ENCODE measurements around the gene BAZ1B. TPM values are rescaled to one million over a fixed set of nuclear protein-coding genes. Genes with fewer than 3 reads are reported as not detected.
A peak's percentile ranks its signal among the peaks of the same experiment; 100 is the strongest.

Gene BAZ1B
- total RNA-seq, 5 donors from 2014 or later (not counting 1 experiment from before 2014, with no cell fraction given) = 57.1 to 64.5 (median 63.0) TPM

GRCh38 chr7:73463260-73463659 lies 58.8 kb downstream of the BAZ1B start:
- no peaks in the 10 kb centered on the region for H3K4me1 ChIP-seq (ENCODE audit: control insufficient read depth in 1 of 2, extremely low read depth in 1 of 2, insufficient read depth in 2 of 2, low read length in 2 of 2)
- Mint-ChIP-seq H3K27ac (no peak overlapping the region), H3K4me3 (no peak overlapping the region), H3K36me3 (peaks cover 41% of the 10 kb centered on the region), H3K9me3 (no peaks in the 10 kb centered on the region), H3K4me1 (no peaks in the 10 kb centered on the region), H3K27me3 (no peaks in the 10 kb centered on the region)
- POLR2A ChIA-PET = no interaction called here
- DNase-seq (no peak), ATAC-seq (replicated peaks in 1 of 4) (no peak)
- H3K27ac ChIP-seq (ENCODE audit: low read length) = no peak overlapping the region
- peaks cover 3 to 83% of the 10 kb centered on the region in 2 donors for H3K36me3 ChIP-seq (ENCODE audit: control insufficient read depth in 2 of 2, extremely low read depth in 1 of 2, insufficient read depth in 1 of 2, low read length in 1 of 2)
- no peak overlapping the region for H3K4me3 ChIP-seq (ENCODE audit: control insufficient read depth in 1 of 2, extremely low read depth in 1 of 2, low read length in 1 of 2)
- H3K27me3 ChIP-seq (replicated peaks in 1 of 2; ENCODE audit: control insufficient read depth in 2 of 2, extremely low read depth in 1 of 2, insufficient read depth in 2 of 2, low read length in 1 of 2) = no peaks in the 10 kb centered on the region
- H3K9me3 ChIP-seq = no peaks in the 10 kb centered on the region
- no CpG with 5 or more reads among the region's 3 CpGs for WGBS (ENCODE audit: insufficient coverage)
- CTCF ChIA-PET = interaction anchor here in 1 of 2 donors (0.7 kb wide), 1 partner anchor 130 kb away, joined by 8 read pairs; no protein-coding TSS in a partner anchor

GRCh38 chr7:73461782-73462285 lies 60.3 kb downstream of the BAZ1B start:
- Histone ChIP-seq H3K27me3 (replicated peaks in 1 of 2; ENCODE audit: control insufficient read depth in 2 of 2, extremely low read depth in 1 of 2, insufficient read depth in 2 of 2, low read length in 1 of 2) (no peaks in the 10 kb centered on the region), H3K4me1 (ENCODE audit: control insufficient read depth in 1 of 2, extremely low read depth in 1 of 2, insufficient read depth in 2 of 2, low read length in 2 of 2) (no peaks in the 10 kb centered on the region), H3K9me3 (no peaks in the 10 kb centered on the region), H3K36me3 (ENCODE audit: control insufficient read depth in 2 of 2, extremely low read depth in 1 of 2, insufficient read depth in 1 of 2, low read length in 1 of 2) (peaks cover 3 to 84% of the 10 kb centered on the region in 2 donors), H3K27ac (ENCODE audit: low read length) (no peak overlapping the region), H3K4me3 (ENCODE audit: control insufficient read depth in 1 of 2, extremely low read depth in 1 of 2, low read length in 1 of 2) (no peak overlapping the region)
- POLR2A ChIA-PET = no interaction called here
- no peaks in the 10 kb centered on the region for H3K9me3 Mint-ChIP-seq
- no peak for ATAC-seq (replicated peaks in 1 of 4)
- H3K36me3 Mint-ChIP-seq = peaks cover 53% of the 10 kb centered on the region
- H3K27me3 Mint-ChIP-seq = no peaks in the 10 kb centered on the region
- no peak for DNase-seq
- no peaks in the 10 kb centered on the region for H3K4me1 Mint-ChIP-seq
- H3K27ac Mint-ChIP-seq = no peak overlapping the region
- WGBS (ENCODE audit: insufficient coverage) = 100% methylated on average over 1 of the region's 3 CpGs
- H3K4me3 Mint-ChIP-seq = no peak overlapping the region
- CTCF ChIA-PET = no interaction called here

GRCh38 chr7:73454424-73454823 lies 67.7 kb downstream of the BAZ1B start:
- Mint-ChIP-seq H3K36me3 (peaks cover 40% of the 10 kb centered on the region), H3K27ac (peak overlapping the region; percentile 22 to 45)
- H3K36me3 ChIP-seq (ENCODE audit: control insufficient read depth in 2 of 2, extremely low read depth in 1 of 2, insufficient read depth in 1 of 2, low read length in 1 of 2) = peaks cover 0 to 75% of the 10 kb centered on the region in 2 donors

GRCh38 chr7:73452999-73453635 lies 69.0 kb downstream of the BAZ1B start:
- no peaks in the 10 kb centered on the region for H3K27me3 Mint-ChIP-seq
- 14% methylated on average over 1 of the region's 2 CpGs for WGBS (ENCODE audit: insufficient coverage)
- Histone ChIP-seq H3K4me1 (ENCODE audit: control insufficient read depth in 1 of 2, extremely low read depth in 1 of 2, insufficient read depth in 2 of 2, low read length in 2 of 2) (no peaks in the 10 kb centered on the region), H3K9me3 (no peaks in the 10 kb centered on the region), H3K27me3 (replicated peaks in 1 of 2; ENCODE audit: control insufficient read depth in 2 of 2, extremely low read depth in 1 of 2, insufficient read depth in 2 of 2, low read length in 1 of 2) (no peaks in the 10 kb centered on the region), H3K27ac (ENCODE audit: low read length) (no peak overlapping the region), H3K36me3 (ENCODE audit: control insufficient read depth in 2 of 2, extremely low read depth in 1 of 2, insufficient read depth in 1 of 2, low read length in 1 of 2) (peaks cover 6 to 79% of the 10 kb centered on the region in 2 donors), H3K4me3 (ENCODE audit: control insufficient read depth in 1 of 2, extremely low read depth in 1 of 2, low read length in 1 of 2) (no peak overlapping the region)
- CTCF ChIA-PET = interaction anchor here in 1 of 2 donors (0.6 to 0.7 kb wide), 2 partner anchors 32 to 605 kb away, joined by 3 to 4 read pairs; no protein-coding TSS in a partner anchor
- H3K36me3 Mint-ChIP-seq = peaks cover 47% of the 10 kb centered on the region
- no peaks in the 10 kb centered on the region for H3K9me3 Mint-ChIP-seq
- peaks cover 12 to 14% (median 13%) of the 10 kb centered on the region in 3 donors for H3K4me1 Mint-ChIP-seq
- DNase-seq (no peak), ATAC-seq (replicated peaks in 1 of 4) (no peak)
- H3K4me3 Mint-ChIP-seq = no peak overlapping the region
- peak overlapping the region; percentile 0 to 20 for H3K27ac Mint-ChIP-seq
- POLR2A ChIA-PET = no interaction called here

More at GRCh38 chr7:73454424-73454823, 67.7 kb downstream of the BAZ1B start:
- no peak overlapping the region for H3K4me3 ChIP-seq (ENCODE audit: control insufficient read depth in 1 of 2, extremely low read depth in 1 of 2, low read length in 1 of 2)
- no peaks in the 10 kb centered on the region for H3K4me1 ChIP-seq (ENCODE audit: control insufficient read depth in 1 of 2, extremely low read depth in 1 of 2, insufficient read depth in 2 of 2, low read length in 2 of 2)
- Mint-ChIP-seq H3K4me3 (no peak overlapping the region), H3K4me1 (peaks cover 8 to 12% (median 8%) of the 10 kb centered on the region in 3 donors), H3K27me3 (no peaks in the 10 kb centered on the region), H3K9me3 (no peaks in the 10 kb centered on the region)
- no peak for ATAC-seq (replicated peaks in 1 of 4)
- H3K9me3 ChIP-seq = no peaks in the 10 kb centered on the region
- no peak for DNase-seq
- 100% methylated on average over 2 of the region's 3 CpGs for WGBS (ENCODE audit: insufficient coverage)
- POLR2A ChIA-PET = no interaction called here
- no peak overlapping the region for H3K27ac ChIP-seq (ENCODE audit: low read length)
- CTCF ChIA-PET = no interaction called here
- H3K27me3 ChIP-seq (replicated peaks in 1 of 2; ENCODE audit: control insufficient read depth in 2 of 2, extremely low read depth in 1 of 2, insufficient read depth in 2 of 2, low read length in 1 of 2) = no peaks in the 10 kb centered on the region

- ATAC-seq (replicated peaks in 1 of 4) = peak; percentile 69 to 85 (median 80)
- H3K27ac Mint-ChIP-seq = no peak overlapping the region
- no peaks in the 10 kb centered on the region for H3K9me3 ChIP-seq
- H3K27me3 Mint-ChIP-seq = no peaks in the 10 kb centered on the region
- 85% methylated on average over 4 of the region's 5 CpGs for WGBS (ENCODE audit: insufficient coverage)
- H3K4me3 ChIP-seq (ENCODE audit: control insufficient read depth in 1 of 2, extremely low read depth in 1 of 2, low read length in 1 of 2) = no peak overlapping the region
- ChIA-PET POLR2A (interaction anchor here in 1 of 2 donors (0.6 kb wide), 1 partner anchor 133 kb away, joined by 10 read pairs; no protein-coding TSS in a partner anchor), CTCF (interaction anchor here (0.6 to 1.8 kb wide), 5 partner anchors 8 to 627 kb away, joined by 3 to 11 read pairs (median 3); no protein-coding TSS in a partner anchor)
- no peaks in the 10 kb centered on the region for H3K4me1 ChIP-seq (ENCODE audit: control insufficient read depth in 1 of 2, extremely low read depth in 1 of 2, insufficient read depth in 2 of 2, low read length in 2 of 2)
- H3K36me3 Mint-ChIP-seq = peaks cover 46% of the 10 kb centered on the region
- no peak overlapping the region for H3K27ac ChIP-seq (ENCODE audit: low read length)
- H3K27me3 ChIP-seq (replicated peaks in 1 of 2; ENCODE audit: control insufficient read depth in 2 of 2, extremely low read depth in 1 of 2, insufficient read depth in 2 of 2, low read length in 1 of 2) = no peaks in the 10 kb centered on the region
- H3K4me1 Mint-ChIP-seq = peaks cover 12 to 14% (median 13%) of the 10 kb centered on the region in 3 donors
- H3K4me3 Mint-ChIP-seq = no peak overlapping the region
- DNase-seq = peak in 11 of 35 experiments; percentile 11 to 80 (median 26)
- H3K9me3 Mint-ChIP-seq = no peaks in the 10 kb centered on the region
- peaks cover 9 to 78% of the 10 kb centered on the region in 2 donors for H3K36me3 ChIP-seq (ENCODE audit: control insufficient read depth in 2 of 2, extremely low read depth in 1 of 2, insufficient read depth in 1 of 2, low read length in 1 of 2)
Measured at GRCh38 chr7:73451780-73452398, 70.2 kb downstream of the BAZ1B start.

GRCh38 chr7:73449422-73449821 lies 72.7 kb downstream of the BAZ1B start:
- ATAC-seq (replicated peaks in 1 of 4) = no peak
- WGBS (ENCODE audit: insufficient coverage) = no CpG with 5 or more reads among the region's 5 CpGs
- no peaks in the 10 kb centered on the region for H3K4me1 ChIP-seq (ENCODE audit: control insufficient read depth in 1 of 2, extremely low read depth in 1 of 2, insufficient read depth in 2 of 2, low read length in 2 of 2)
- H3K27ac ChIP-seq (ENCODE audit: low read length) = no peak overlapping the region
- POLR2A ChIA-PET = no interaction called here
- peaks cover 51% of the 10 kb centered on the region for H3K36me3 Mint-ChIP-seq
- CTCF ChIA-PET = interaction anchor here in 1 of 2 donors (0.6 kb wide), 1 partner anchor 135 kb away, joined by 7 read pairs; no protein-coding TSS in a partner anchor
- no peak overlapping the region for H3K4me3 Mint-ChIP-seq
- H3K36me3 ChIP-seq (ENCODE audit: control insufficient read depth in 2 of 2, extremely low read depth in 1 of 2, insufficient read depth in 1 of 2, low read length in 1 of 2) = peaks cover 9 to 84% of the 10 kb centered on the region in 2 donors
- no peaks in the 10 kb centered on the region for H3K9me3 Mint-ChIP-seq
- no peaks in the 10 kb centered on the region for H3K27me3 ChIP-seq (replicated peaks in 1 of 2; ENCODE audit: control insufficient read depth in 2 of 2, extremely low read depth in 1 of 2, insufficient read depth in 2 of 2, low read length in 1 of 2)
- peaks cover 12 to 14% (median 13%) of the 10 kb centered on the region in 3 donors for H3K4me1 Mint-ChIP-seq
- H3K9me3 ChIP-seq = no peaks in the 10 kb centered on the region
- no peak overlapping the region for H3K4me3 ChIP-seq (ENCODE audit: control insufficient read depth in 1 of 2, extremely low read depth in 1 of 2, low read length in 1 of 2)
- H3K27me3 Mint-ChIP-seq = no peaks in the 10 kb centered on the region
- H3K27ac Mint-ChIP-seq = peak overlapping the region in 1 of 2 donors; percentile 36
- no peak for DNase-seq

Data from T-cell (primary cell).